GM18520 (cell line): Measurements from ENCODE around the gene SMARCA1.

Source experiments
- ATAC-seq: cut with Tn5 transposase; IDR thresholded peaks from one replicate; pipeline ENCODE4 v1.9.1; 2021; ENCODE audit not compliant: unreplicated experiment

SMARCA1 gene

GRCh38 chrX:129462707-129463106 is 60.6 kb downstream of the SMARCA1 start:
- no peak for ATAC-seq

- ATAC-seq = no peak
Observed at GRCh38 chrX:129461801-129462456, 61.4 kb downstream of the SMARCA1 start.

- no peak for ATAC-seq
Observed at GRCh38 chrX:129452523-129452922, 70.8 kb downstream of the SMARCA1 start.

- ATAC-seq = no peak
Observed at GRCh38 chrX:129450123-129450522, 73.2 kb downstream of the SMARCA1 start.

GRCh38 chrX:129449148-129449547 is 74.1 kb downstream of the SMARCA1 start:
- no peak for ATAC-seq

- no peak for ATAC-seq
Observed at GRCh38 chrX:129445436-129445835, 77.9 kb downstream of the SMARCA1 start.

GRCh38 chrX:129433945-129434344 is 89.3 kb downstream of the SMARCA1 start:
- no peak for ATAC-seq

- no peak for ATAC-seq
Observed at GRCh38 chrX:129433461-129433860, 89.8 kb downstream of the SMARCA1 start.

GRCh38 chrX:129427267-129427666 is 96.0 kb downstream of the SMARCA1 start:
- no peak for ATAC-seq

GRCh38 chrX:129423191-129423590 is 100.1 kb downstream of the SMARCA1 start:
- ATAC-seq = no peak

GRCh38 chrX:129404670-129405008 is 118.7 kb downstream of the SMARCA1 start:
- ATAC-seq = no peak

- ATAC-seq = no peak
Observed at GRCh38 chrX:129403974-129404669, 119.2 kb downstream of the SMARCA1 start.
